Esophagus mucosa (tissue), 1 donor: ENCODE data around the gene ARID1A. TPM values are rescaled to one million over a fixed set of nuclear protein-coding genes. Genes with fewer than 3 reads are reported as not detected.

Experiments used
- ATAC-seq: fragments of 200-7000 bp; cut with Tn5 transposase; one replicate; pipeline ENCODE4 v1.9.1; 2020
- total RNA-seq: library from RNA; stranded (reverse); gene quantifications from one replicate; pipeline ENCODE4 v1.2.4, GENCODE V29; 2023
- donor health status: DM: yes; HTN: yes; CAD: no.

ARID1A gene
- total RNA-seq, 1 donor from 2014 or later, result 44.3 TPM

DNA sequence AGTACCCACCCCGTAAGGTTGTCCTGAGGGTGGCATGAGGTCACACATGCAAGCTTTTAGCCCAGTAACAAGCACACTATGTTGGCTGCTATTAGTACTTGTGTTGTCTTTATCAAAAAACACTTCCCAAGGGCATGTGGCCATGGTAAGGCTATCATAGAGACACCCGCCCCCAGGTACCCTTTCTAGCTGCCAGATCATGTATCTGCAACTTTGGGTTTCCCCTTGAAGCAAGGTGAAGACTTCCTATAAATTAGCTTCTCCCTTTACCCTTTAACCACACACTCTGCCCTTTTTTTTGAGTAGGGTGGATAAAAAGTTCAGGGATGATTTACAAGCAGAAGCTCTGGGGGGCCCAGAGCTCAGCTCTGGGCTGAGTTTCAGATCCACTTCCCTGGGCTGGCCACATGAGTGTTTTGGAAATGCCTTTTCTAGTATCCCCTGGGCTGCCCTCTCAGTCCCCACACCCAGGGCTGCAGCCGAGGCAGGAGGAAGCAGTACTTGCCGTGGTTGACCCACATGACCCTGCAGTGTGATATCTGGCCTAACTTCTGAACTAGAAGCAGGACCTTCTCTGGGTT lies 132.7 kb downstream of the ARID1A start:
- no peak for ATAC-seq

DNA sequence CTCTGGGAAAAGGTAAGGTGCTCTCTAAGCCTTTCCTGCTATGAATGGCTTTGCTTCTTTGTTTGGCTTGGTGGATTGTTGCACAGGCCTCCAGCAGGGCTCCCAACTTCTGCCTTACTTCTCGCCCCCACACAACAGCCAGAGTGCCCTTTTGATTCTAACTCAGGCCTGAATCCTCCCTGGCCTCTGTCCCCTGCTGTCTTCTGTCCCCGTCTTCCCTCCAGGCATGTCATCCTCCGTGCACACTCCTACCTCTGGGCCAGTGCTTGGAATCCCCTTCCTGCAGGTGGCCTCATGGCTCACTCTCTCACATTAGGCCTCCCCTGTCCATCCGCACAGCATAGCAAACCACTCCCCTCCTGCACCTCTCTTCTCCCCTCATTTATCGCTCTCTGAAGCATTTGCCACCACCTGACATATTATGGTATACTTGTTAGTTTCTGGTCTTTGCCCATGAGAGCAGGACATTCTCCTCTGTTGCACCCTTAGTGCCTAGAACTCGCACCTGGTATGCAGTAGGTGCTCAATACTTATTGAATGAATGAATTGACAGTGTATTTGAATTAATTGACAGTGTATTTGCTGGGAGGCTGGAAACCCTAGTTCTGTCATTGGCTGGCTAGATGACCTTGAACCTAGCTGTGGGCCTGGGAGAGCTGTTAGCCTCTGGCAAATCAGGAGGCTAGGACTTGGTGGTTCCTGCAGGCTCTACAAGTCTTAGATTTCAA lies 133.5 kb downstream of the ARID1A start:
- no peak for ATAC-seq

DNA sequence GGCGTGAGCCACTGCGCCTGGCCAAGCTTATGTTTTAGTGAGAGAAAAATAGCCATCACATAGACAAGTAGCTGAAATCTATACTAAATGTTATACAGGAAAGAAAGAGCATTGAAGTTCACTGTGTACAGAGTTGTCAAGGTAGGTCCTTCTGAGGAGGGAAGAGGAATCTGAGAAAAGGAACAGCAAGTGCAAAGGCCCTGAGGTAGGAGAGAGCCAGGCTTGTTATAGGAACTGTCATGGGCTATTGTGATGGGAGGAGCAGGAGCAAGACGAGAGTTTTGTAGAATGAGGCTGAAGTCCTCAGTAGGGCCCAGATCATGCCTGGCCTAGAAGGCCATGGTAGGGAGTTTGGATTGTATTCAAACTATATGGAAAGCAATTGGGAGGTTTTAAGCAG lies 135.2 kb downstream of the ARID1A start:
- ATAC-seq, result no peak

Other genes with a start within 250 kb of the ARID1A start
- gene HMGN2, start 223.6 kb upstream of the ARID1A start, total RNA-seq, result 336 TPM
- gene RPS6KA1, start 166.3 kb upstream of the ARID1A start, total RNA-seq, result 27.3 TPM
- gene PIGV, start 91.9 kb downstream of the ARID1A start, total RNA-seq, result 9.4 TPM
- 19.2 TPM for gene ZDHHC18, start 130.7 kb downstream of the ARID1A start, total RNA-seq
- 2,315 TPM for gene SFN, start 167.1 kb downstream of the ARID1A start, total RNA-seq
- gene GPN2, start 194.3 kb downstream of the ARID1A start, total RNA-seq, result 20.0 TPM
- 10.4 TPM for gene GPATCH3, start 204.5 kb downstream of the ARID1A start, total RNA-seq
- not detected for gene NR0B2, start 218.0 kb downstream of the ARID1A start, total RNA-seq
- 35.7 TPM for gene NUDC, start 225.7 kb downstream of the ARID1A start, total RNA-seq